Activated CD4-positive, alpha-beta T cell treated with anti-CD3 and anti-CD28 coated beads, Interleukin-2, amount 50 U/mL, for 1 hour (primary cell): ENCODE measurements around the gene PPP1R12B.
"Not testable (repeated sequence)": the region's sequence is repeated elsewhere in the genome, so short reads cannot be mapped to it uniquely, and the experiment has no call there.

ENCODE experiments used
- DNase-seq: peaks from one replicate; pipeline ENCODE4 v3.0.0-alpha.2; 2020

PPP1R12B gene

GRCh38 chr1:202540014-202540413 is 191.5 kb downstream of the PPP1R12B start:
- DNase-seq = no peak

DNA sequence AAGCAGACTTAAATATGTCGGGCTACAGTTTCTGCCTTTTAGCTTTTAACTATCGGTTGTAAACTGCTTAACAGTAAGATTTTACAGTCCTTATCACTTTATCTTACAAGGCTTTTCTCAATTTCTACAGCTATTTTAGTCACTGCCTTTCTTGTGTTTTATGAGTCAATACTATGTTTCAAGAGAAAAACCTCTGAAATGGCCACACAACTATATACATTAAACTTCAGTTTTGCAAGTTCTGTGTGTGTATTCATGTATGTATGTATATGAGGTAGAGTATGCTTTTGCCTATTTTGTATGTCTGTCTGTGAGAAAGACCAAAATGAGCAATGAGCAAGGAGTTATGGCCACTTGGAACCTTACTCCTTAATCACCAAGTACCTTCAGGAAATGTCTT is 191.9 kb downstream of the PPP1R12B start:
- no peak for DNase-seq

- DNase-seq = not testable (repeated sequence)
Observed at GRCh38 chr1:202540858-202541257, 192.4 kb downstream of the PPP1R12B start.

GRCh38 chr1:202542415-202542814 is 193.9 kb downstream of the PPP1R12B start:
- not testable (repeated sequence) for DNase-seq

DNA sequence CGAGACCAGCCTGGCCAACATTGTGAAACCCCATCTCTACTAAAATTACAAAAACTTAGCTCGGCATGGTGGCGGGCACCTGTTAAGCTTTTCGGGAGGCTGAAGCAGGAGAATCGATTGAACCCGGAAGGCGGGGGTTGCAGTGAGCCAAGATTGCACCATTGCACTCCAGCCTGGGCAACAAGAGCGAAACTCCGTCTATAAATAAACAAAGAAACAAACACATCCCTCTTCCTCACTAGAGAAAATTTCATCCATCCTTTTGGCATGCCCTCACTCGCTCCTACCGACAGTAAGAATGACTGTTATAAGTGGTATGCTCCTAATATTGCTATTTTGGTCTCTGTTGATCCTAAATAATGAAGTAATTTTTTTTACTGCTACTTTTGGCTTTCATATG is 195.0 kb downstream of the PPP1R12B start:
- DNase-seq = not testable (repeated sequence)

DNA sequence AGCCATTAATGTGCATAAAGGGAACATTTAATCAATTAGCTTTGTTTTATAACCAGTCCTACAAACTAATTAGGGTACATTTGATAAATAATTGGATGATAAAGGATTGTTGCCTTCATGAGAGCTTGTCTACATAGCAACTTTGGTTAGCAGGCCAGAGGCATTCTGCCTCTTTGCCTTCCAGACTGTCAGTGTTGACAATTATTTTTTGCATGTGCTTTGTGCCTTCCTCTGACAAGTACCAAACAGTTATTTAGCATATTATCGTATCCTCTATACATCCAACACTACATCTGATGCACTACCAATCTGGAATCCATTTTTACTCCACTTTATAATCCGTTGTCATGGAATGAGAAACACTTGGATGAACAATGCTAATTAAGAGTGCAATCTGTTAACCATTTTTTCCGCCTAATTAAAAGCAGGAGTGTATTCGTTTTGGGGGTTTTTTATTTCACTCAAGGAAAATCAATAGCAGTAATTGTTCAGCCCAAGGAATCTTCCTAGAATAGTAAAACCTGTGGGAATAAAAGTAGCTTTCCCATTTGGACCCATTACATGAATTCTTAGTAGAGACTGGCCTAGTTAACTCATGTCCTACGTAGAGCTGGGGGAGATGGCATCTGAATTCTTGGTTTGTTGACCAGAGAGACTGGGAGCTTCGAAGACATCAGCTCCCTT is 196.4 kb downstream of the PPP1R12B start:
- DNase-seq = not testable (repeated sequence)

DNA sequence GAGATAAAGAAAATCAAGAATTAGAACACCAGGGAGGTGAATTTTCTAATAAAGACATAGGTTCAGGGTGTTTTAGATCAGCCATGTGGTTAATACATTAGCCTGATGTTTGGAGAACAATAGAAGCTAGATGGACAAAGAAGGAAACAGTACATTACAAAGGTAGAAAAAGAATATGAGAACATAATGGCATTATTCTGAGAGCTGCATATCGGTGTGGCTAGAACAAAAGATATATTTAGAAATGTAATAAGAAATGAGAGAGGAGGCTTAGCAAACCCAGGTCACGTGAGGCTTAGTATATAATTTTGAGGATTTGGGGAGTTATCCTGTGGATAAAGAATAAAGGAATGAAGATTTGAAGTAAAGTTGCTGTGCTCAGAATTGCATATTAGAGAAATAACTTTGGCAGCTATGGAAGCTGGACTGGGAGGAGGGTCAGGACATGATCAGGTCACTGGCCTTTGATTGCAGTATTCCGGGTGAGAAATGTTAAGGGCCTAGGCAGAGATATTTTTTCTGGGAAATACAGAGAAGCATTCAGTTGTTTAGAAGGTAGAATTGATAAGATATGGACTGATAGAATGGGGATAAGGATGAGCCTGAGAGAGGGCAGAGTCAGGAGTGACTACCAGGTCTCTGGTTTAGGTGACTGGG is 197.3 kb downstream of the PPP1R12B start:
- DNase-seq = not testable (repeated sequence)

GRCh38 chr1:202546377-202546776 is 197.9 kb downstream of the PPP1R12B start:
- not testable (repeated sequence) for DNase-seq

DNA sequence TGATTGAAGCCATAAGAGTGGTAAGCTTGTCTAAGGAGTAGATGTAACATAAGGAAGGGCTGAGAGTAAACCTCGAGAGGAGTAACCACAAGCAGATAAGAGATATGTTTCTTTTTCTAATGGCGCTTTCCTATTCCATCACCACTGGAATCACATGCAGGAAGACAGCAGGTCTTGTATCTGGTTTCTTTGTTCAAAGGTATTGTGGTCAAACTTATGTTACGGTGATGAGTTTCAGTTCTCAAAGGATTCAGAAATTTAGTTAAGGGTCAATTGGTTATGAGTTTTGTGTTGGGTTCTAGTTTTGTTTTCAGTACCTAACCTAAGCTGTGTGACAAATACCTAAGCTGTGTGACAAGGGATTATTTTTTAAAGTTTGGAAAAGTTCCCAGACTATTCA is 198.3 kb downstream of the PPP1R12B start:
- DNase-seq = not testable (repeated sequence)

GRCh38 chr1:202547215-202547614 is 198.7 kb downstream of the PPP1R12B start:
- DNase-seq = no peak

DNA sequence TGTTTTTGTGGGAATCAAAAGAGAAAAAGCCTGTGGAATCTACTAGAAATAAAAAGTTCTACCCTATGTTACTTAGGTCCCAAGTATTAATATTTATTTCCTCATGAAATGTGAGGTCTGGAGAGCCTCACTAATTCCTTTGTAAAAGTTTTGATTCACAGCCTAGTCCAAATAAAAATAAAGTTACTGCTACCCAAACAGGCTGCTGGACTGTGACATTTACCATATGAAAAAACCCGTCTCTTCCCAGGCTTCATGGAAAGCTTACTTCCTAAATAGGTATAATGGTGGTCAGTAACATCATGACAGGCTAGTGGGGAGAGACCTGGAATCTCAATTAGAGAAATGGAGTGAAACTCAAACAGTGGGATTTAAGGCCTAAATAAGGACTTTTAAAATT is 201.6 kb downstream of the PPP1R12B start:
- not testable (repeated sequence) for DNase-seq

DNA sequence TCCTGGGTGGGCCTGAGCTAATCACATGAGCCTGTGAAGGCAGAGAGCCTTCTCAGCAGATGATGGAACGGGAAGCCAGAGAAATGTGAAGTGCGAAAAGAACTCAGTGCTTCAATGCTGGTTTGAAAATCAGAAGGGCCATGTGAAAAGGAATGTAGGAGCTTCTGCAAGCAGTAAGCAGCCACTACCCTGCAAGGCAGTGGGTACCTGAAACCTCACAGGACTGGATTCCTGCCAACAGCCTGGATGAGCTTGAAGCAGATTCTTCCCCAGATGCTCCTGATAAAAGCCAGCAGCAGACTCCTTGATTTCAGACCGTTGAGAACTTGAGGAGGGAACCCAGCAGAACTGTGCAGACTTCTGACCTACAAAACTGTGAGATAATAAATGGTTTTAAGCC is 203.2 kb downstream of the PPP1R12B start:
- DNase-seq = no peak

- DNase-seq = not testable (repeated sequence)
Observed at GRCh38 chr1:202552615-202553014, 204.1 kb downstream of the PPP1R12B start.

DNA sequence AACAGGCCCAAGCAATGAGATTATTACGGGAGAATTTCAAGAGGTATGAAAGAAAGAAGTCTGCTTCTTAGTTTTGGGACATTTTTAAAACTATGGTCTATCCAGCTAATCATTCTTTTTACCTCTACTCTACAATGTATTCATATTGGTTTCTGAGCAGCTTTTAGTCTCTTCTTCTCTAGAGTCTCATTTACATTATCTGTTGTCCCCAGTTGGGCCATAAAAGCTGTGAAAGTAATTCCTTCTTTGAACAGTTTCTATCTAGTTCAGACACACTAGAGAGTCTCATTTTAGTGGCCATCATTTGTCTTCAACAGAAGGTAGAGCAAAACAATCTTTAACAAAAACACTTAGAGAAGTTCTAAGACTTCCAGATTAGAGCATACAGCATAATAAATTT is 204.6 kb downstream of the PPP1R12B start:
- not testable (repeated sequence) for DNase-seq

DNA sequence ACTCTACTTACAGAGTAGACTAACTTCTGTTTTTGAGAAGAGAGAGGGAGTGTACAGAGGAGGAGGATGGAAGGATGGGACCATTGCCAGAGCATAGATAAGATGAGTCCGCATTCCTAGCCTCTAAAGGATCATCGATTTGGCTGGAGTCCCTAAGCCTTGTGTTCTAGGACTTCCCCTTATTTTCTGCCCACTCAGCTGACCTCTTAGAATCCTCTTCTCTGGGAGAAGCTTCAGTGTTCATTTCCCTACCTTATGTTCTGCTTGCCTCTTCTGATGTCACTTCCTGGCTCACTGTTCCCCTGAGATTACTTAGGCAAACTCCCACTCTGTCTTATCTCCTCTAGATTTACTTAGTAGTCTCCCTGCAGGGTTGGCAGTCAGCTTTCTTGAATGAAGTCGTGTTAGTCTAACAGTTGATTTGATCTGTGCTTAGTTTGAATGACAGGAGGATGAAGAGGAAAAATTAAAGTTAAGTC is 205.1 kb downstream of the PPP1R12B start:
- DNase-seq = no peak

DNA sequence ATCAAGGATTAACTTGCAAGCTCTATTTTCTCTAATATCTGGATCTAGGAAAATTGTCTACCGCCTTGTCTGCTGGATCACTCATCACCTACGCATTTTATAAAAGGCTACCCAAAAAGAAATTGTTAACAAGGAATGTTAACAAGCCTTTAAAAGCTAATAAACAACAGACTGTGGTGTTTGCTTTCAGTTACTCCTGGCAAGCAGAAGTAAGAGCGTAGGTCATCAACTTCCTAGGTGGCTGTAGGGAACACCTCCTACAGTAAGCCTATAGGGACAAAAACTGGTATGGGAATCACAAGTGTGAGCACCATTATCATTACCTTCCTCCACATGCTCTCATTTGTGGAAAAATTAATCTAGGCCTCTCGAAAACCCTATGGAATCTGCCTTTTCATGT is 206.1 kb downstream of the PPP1R12B start:
- not testable (repeated sequence) for DNase-seq

DNA sequence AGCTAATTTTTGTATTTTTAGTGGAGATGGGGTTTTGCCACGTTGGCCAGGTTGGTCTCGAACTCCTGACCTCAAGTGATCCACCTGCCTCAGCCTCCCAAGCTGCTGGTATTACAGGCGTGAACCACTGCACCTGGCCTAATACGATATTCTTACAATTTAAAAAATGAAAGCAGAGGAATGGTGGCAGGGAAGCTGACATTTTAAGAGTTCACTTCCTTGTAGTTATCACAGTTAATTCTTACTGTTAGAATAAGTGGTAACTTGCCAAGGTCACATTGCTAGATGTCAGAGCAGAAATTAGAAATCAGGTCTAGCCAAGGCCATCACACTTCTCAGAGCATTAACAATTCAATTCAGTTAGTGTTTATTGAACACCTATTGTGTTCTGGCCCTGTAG is 207.5 kb downstream of the PPP1R12B start:
- not testable (repeated sequence) for DNase-seq

GRCh38 chr1:202557662-202558061 is 209.2 kb downstream of the PPP1R12B start:
- not testable (repeated sequence) for DNase-seq

DNA sequence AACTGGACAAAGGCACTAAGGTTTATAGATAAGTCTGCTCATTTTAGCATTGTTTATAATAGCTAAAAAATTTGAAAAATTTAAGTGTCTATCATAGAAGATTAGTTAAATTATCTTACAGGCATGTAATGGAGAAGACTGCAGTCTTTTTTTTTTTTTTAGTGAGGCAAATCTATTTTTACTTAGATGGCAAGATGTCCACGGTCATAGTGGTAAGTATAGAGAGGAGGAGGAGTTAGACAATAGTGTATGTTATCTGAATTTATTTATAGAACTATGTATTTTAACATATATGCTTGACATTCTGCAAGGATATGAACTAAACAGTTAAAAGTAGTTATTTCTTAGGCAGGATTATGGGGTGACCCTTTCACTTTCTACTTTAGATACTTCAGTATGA is 212.7 kb downstream of the PPP1R12B start:
- no peak for DNase-seq

- no peak for DNase-seq
Observed at GRCh38 chr1:202561726-202562443, 213.4 kb downstream of the PPP1R12B start.

DNA sequence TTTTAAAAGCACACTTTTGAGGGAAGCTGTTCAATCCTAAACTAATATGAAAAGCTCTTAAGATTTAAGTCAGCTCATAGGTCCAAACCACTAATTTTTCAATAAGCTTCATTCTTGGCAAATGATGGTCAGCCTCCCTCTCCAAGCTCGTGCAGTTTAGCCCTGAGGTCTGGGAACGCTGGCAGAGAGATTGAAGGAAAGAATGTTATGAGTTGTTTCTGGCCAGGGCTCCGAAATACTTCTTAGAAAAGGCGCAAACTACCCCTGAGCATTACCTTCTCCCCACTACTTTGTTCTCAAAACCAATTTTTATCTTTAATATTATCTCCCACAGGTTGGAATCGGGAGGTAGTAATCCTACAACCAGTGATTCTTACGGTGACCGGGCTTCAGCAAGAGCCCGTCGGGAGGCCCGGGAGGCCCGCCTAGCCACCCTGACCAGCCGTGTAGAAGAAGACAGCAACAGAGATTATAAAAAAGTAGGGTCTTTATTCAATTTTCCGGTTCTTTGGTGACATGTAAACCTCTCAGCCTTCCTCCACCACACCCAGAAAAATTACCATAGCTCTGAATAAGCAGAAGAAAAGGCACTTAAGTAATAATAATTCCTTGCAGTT is 214.1 kb downstream of the PPP1R12B start:
- DNase-seq = no peak

GRCh38 chr1:202563818-202564217 is 215.3 kb downstream of the PPP1R12B start:
- no peak for DNase-seq

DNA sequence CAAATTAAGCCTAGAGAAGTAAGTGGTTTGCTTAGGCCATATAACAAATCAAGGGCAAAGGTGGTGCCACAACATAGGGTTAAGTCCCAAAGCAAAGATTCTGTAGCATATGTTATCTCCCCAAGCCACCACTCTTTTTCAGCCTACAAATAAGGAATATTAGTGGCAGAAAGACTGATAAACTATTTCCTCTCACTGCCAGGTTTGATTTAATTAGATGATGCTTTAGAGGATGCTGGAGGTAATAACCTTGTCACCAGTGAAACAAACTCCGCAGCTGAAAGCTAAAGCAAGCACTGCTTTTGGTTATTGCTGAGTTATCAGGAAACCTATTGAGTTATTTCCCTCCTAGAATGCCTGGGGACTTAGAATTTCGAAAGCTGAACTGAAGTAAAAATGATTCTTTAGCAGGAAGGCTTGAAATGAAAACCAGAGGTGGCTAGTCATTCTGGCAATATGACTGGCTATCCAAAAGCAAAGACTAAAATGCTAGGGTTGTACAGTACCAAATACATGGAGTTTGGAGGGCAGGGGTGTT is 216.5 kb downstream of the PPP1R12B start:
- DNase-seq = no peak
